Esophagus squamous epithelium (tissue), 5 donors: ENCODE results near the gene IDS. TPM values are rescaled to one million over a fixed set of nuclear protein-coding genes. Genes with fewer than 3 reads are reported as not detected.

Experiments
- DNase-seq: peaks from one replicate; lab custom pipeline; 2025; lab: John Stamatoyannopoulos, UW
- H3K27ac ChIP-seq, 4 donors: fragments of 200-600 bp; sonication (generic); one replicate each; pipeline ENCODE4 v1.5.1; 2016 to 2019; ENCODE audit warnings: mild to moderate bottlenecking in 1 of 4
- H3K27me3 ChIP-seq, 4 donors: fragments of 200-600 bp; sonication (generic); 1 replicate in 3 of 4; 2 replicates in 1 of 4; pipeline versions ENCODE4 v1.5.1 to v1.6.0; 2017 to 2021; ENCODE audit warnings: antibody characterized with exemption in 1 of 4
- H3K36me3 ChIP-seq, 3 donors: fragments of 200-600 bp; sonication (generic); one replicate each; pipeline ENCODE4 v1.5.1; 2016 to 2019
- H3K4me1 ChIP-seq, 3 donors: fragments of 200-600 bp; sonication (generic); one replicate each; pipeline ENCODE4 v1.5.1; 2017 to 2019
- H3K4me3 ChIP-seq, 4 donors: fragments of 200-600 bp; sonication (generic); 1 replicate in 3 of 4; 2 replicates in 1 of 4; pipeline ENCODE4 v1.5.1; 2016 to 2019; ENCODE audit warnings: mild to moderate bottlenecking in 2 of 4, moderate library complexity in 1 of 4
- H3K9me3 ChIP-seq, 3 donors: fragments of 200-600 bp; sonication (generic); one replicate each; pipeline ENCODE4 v1.5.1; 2016 to 2019
- POLR2A ChIP-seq, 4 donors: fragments of 450-650 bp; IDR thresholded peaks; one replicate each; pipeline ENCODE4 v1.6.1; 2017; ENCODE audit warnings: antibody characterized with exemption in 4 of 4, mild to moderate bottlenecking in 4 of 4, moderate library complexity in 3 of 4
- WGBS, 2 donors: methylation state at CpG; one replicate each; pipeline ENCODE4 v1.1.5; 2018; 5-methylcytosine and 5-hydroxymethylcytosine counted together
- intact Hi-C: fragments of 100-400 bp; cut with DNase I; formaldehyde crosslinking; loops from one replicate; pipeline ENCODE4 v1.15.0; 2022
- total RNA-seq, 4 donors: library from RNA; depleted of rRNA; stranded (reverse); fragments of >200 nt; gene quantifications; one replicate each; pipeline ENCODE4 v1.1.0, GENCODE V29; 2016
- TF ChIP-seq, protein P1 (sequence below), 6 experiments: fragments of 450-650 bp in 4 of 6; fragments of 200-600 bp in 2 of 6; sonication (generic) in 2 of 6; IDR thresholded peaks; one replicate each; pipeline ENCODE4 v1.5.1; 2016 to 2019; ENCODE audit warnings: antibody characterized with exemption in 6 of 6, mild to moderate bottlenecking in 4 of 6, moderate library complexity in 4 of 6
- donor health status: DM: yes; HTN: yes; CAD: no.

IDS gene
- total RNA-seq, 4 donors from 2014 or later: 24.8 to 46.0 (median 30.4) TPM

DNA sequence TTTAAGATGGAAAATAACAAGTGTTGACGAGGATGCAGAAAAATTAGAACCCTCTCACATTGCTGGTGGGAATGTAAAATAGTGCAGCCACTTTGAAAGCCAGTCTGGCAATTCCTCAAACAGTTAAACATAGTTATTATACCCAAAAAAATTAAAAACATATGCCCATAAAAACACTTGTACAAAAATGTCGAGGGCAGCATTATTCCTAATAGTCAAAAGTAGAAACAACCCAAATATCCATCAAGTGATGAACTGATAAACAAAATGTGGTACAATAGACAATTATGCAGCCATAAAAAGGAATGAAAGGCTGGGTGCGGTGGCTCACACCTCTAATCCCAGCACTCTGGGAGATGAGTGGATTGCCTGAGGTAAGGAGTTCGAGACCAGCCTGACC lies 6.3 kb downstream of the IDS start:
- no peak for DNase-seq
- H3K9me3 ChIP-seq: no peaks in the 10 kb centered on the region
- intact Hi-C loops: no loop called here
- TF ChIP-seq, protein P1, sequence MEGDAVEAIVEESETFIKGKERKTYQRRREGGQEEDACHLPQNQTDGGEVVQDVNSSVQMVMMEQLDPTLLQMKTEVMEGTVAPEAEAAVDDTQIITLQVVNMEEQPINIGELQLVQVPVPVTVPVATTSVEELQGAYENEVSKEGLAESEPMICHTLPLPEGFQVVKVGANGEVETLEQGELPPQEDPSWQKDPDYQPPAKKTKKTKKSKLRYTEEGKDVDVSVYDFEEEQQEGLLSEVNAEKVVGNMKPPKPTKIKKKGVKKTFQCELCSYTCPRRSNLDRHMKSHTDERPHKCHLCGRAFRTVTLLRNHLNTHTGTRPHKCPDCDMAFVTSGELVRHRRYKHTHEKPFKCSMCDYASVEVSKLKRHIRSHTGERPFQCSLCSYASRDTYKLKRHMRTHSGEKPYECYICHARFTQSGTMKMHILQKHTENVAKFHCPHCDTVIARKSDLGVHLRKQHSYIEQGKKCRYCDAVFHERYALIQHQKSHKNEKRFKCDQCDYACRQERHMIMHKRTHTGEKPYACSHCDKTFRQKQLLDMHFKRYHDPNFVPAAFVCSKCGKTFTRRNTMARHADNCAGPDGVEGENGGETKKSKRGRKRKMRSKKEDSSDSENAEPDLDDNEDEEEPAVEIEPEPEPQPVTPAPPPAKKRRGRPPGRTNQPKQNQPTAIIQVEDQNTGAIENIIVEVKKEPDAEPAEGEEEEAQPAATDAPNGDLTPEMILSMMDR (IDR thresholded peaks at IDR 0.05): no peak
- no peak for TF ChIP-seq POLR2A (IDR thresholded peaks at IDR 0.05)
- no peaks in the 10 kb centered on the region for H3K27me3 ChIP-seq
- no peak overlapping the region for H3K4me3 ChIP-seq
- WGBS, 2 donors: 59 to 91% methylated on average over 4 of the region's 4 CpGs
- H3K36me3 ChIP-seq: peaks cover 0 to 87% (median 0%) of the 10 kb centered on the region in 3 donors
- peaks cover 0 to 42% (median 0%) of the 10 kb centered on the region in 3 donors for H3K4me1 ChIP-seq
- no peak overlapping the region for H3K27ac ChIP-seq

DNA sequence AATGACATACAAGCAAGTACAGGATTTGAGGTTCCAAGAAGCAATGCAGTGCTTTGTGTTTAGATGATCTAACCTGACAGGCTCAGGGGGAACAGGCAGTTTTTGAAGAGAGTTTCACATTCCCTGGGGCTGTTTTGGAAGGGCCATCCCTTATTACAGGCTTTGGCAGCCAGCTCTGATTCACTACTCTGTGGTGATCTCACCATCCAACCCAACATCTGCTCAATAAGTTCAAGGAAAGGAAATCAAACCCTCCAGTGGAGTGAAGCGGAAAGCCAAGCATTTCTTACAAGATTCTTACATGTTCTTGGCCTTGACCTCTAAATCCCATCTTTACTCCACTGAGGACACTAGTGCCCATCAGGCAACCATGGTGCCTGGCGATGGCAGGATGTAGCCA lies 7.5 kb downstream of the IDS start:
- Histone ChIP-seq H3K27ac (no peak overlapping the region), H3K9me3 (no peaks in the 10 kb centered on the region), H3K4me3 (no peak overlapping the region), H3K27me3 (no peaks in the 10 kb centered on the region), H3K36me3 (peaks cover 0 to 98% (median 0%) of the 10 kb centered on the region in 3 donors), H3K4me1 (peaks cover 0 to 38% (median 0%) of the 10 kb centered on the region in 3 donors)
- intact Hi-C loops: no loop called here
- DNase-seq: no peak
- 44 to 50% methylated on average over 1 of the region's 2 CpGs for WGBS, 2 donors
- TF ChIP-seq, protein P1 (IDR thresholded peaks at IDR 0.05): no peak
- no peak for TF ChIP-seq POLR2A (IDR thresholded peaks at IDR 0.05)

DNA sequence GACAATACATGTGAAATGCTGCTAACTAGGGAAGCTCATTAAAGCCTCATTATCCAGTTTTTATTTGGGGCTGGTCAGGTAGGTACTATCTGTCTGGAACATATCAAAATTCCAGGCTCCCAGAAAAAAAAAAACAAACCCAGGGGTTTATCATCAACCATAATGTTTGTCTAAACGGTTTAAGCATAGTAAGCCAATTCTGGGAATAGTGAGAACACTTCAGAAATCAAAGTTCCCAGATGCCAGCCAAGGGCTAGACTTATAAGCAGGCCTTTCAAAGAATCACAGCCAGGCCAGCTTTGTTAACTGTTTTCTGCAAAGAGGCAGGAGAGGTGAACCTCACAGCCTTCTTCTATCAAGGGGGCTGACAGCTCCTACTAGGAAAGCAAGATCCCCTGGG lies 8.1 kb downstream of the IDS start:
- Histone ChIP-seq H3K4me1 (peaks cover 0 to 32% (median 0%) of the 10 kb centered on the region in 3 donors), H3K9me3 (no peaks in the 10 kb centered on the region), H3K27ac (no peak overlapping the region), H3K4me3 (no peak overlapping the region), H3K27me3 (no peaks in the 10 kb centered on the region), H3K36me3 (peaks cover 0 to 98% (median 0%) of the 10 kb centered on the region in 3 donors)
- intact Hi-C loops: no loop called here
- TF ChIP-seq, protein P1 (IDR thresholded peaks at IDR 0.05): no peak
- 23 to 100% methylated on average over 1 of the region's 1 CpG for WGBS, 2 donors
- DNase-seq: no peak

DNA sequence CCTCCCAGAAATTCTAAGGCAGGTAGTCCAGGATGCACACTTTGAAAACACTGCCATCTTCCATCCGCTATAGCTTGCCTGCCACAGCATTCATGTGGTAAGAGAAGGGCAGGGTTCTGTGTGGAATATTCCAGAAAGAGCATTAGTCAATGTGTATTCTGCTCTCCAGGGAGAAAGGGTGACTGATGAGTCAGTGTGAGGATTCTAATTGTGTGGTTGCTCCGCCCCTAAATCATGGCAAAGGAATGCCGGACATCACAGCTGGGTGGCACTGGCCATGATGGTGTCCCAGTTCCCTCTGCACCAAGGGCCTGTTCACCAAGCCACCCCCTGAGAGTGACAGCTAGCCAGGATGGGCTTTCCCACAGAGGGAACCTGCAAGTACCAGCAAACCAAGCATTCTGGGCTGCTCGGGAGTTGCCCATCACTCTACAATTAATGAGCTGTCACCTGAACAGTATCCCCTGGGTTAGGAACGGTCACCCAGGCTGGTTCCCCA lies 9.5 kb downstream of the IDS start:
- H3K9me3 ChIP-seq: no peaks in the 10 kb centered on the region
- peaks cover 0 to 98% (median 0%) of the 10 kb centered on the region in 3 donors for H3K36me3 ChIP-seq
- no peak overlapping the region for H3K4me3 ChIP-seq
- DNase-seq: no peak
- intact Hi-C loops: no loop called here
- peaks cover 0 to 39% (median 0%) of the 10 kb centered on the region in 3 donors for H3K4me1 ChIP-seq
- no peak for TF ChIP-seq POLR2A (IDR thresholded peaks at IDR 0.05)
- TF ChIP-seq, protein P1 (IDR thresholded peaks at IDR 0.05): no peak
- peak overlapping the region in 2 of 4 donors; percentile 52 to 53 for H3K27ac ChIP-seq
- no peaks in the 10 kb centered on the region for H3K27me3 ChIP-seq
- WGBS, 2 donors: 59 to 92% methylated on average over 2 of the region's 5 CpGs

DNA sequence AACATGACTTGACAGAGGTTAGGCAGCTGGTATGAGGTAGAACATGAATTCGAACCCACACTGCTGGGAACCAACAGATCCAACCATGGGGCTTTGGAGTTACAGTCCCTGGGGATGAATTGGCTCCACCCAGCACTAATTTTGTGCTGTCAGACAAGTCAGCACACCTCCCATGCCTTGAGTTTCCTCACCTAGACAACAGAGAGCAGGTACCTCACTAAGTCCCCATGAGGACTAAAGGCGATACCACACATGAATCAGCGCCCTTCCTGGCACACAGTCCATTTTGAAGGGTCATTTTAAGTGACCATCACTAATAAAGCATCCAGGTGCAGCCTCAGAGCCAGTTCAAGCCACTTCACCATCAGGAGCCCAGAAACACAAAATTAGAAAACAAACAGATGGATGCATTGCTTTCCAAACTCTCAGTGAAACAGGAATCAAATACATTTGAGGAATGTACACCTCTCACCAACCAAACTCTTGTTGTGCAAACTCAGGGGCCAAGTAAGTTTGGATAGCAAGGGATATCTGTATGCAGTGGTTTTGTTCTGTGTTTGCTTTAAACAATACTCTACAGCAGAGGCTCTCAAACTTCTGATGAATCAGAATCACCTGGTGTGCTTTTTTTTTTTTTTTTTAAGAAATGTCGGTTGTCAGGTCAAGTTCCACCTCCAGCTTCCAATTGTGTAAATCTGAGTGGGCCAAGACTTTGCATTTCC lies 10.1 kb downstream of the IDS start:
- WGBS, 2 donors: 25 to 56% methylated on average over 1 to 4 of the region's 4 CpGs

More for the DNA sequence above, 10.1 kb downstream of the IDS start:
- no peaks in the 10 kb centered on the region for H3K27me3 ChIP-seq
- TF ChIP-seq, protein P1 (IDR thresholded peaks at IDR 0.05): no peak
- no peak for TF ChIP-seq POLR2A (IDR thresholded peaks at IDR 0.05)
- H3K36me3 ChIP-seq: peaks cover 0 to 98% (median 0%) of the 10 kb centered on the region in 3 donors
- no peak overlapping the region for H3K4me3 ChIP-seq
- no peaks in the 10 kb centered on the region for H3K9me3 ChIP-seq
- peak overlapping the region in 3 of 4 donors; percentile 5 to 53 (median 52) for H3K27ac ChIP-seq
- intact Hi-C loops: no loop called here
- H3K4me1 ChIP-seq: peaks cover 0 to 39% (median 0%) of the 10 kb centered on the region in 3 donors
- no peak for DNase-seq
